ENCODE results near the gene NOXA1.

NOXA1 gene

DNA sequence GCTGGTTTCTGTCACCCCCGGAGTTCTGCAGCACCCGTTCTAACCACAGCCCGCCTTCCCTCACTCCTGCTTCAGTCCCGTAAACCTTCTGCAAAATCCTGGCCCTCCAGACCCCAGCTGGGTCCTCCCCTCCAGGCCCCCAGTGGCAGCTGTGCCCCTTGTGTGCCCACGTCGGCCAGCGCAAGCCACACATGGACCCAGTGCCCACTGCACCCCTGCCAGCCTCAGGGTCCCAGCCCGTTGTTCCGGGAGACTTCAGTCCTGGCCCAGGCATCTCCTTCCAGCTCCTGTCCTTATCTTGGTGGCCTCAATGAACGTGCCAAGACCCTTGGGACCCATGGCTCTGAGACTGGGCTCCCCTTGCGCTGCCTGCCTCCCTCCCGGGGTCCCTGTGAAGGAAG lies 43.4 kb upstream of the NOXA1 start:
- TF ChIP-seq CTCF (IDR thresholded peaks at IDR 0.05; ENCODE audit: unreplicated experiment in 3 of 3) = no peak
- no peak overlapping the region for H3K27ac Mint-ChIP-seq
- H3K27me3 Mint-ChIP-seq (ENCODE audit: low read depth) = peaks cover 7% of the 10 kb centered on the region

DNA sequence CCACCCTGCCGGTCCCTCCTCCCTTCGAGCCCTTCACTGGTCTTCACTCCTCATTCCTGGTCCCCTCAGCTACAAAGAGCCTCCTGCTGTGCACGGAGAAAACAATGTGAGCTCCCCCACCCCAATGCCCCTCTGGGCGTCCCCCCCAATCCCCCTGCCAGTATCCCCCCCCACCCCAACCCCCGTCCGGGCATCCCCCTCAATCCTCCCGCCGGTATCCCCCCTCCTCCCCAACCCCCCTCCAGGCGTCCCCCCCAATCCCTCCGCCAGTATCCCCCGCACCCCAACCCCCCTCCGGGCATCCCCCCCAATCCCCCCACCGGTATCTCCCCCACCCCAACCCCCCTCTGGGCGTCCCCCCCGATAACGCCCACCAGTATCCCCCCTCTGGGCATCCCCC lies 43.0 kb upstream of the NOXA1 start:
- no peak for TF ChIP-seq CTCF (IDR thresholded peaks at IDR 0.05; ENCODE audit: unreplicated experiment in 3 of 3)
- Mint-ChIP-seq H3K9me3 (peaks cover 9% of the 10 kb centered on the region), H3K36me3 (ENCODE audit: low read depth) (peaks cover 19% of the 10 kb centered on the region), H3K4me3 (no peak overlapping the region), H3K27ac (no peak overlapping the region), H3K4me1 (peaks cover 6% of the 10 kb centered on the region), H3K27me3 (ENCODE audit: low read depth) (peaks cover 7% of the 10 kb centered on the region)

More for the DNA sequence above, 43.4 kb upstream of the NOXA1 start:
- peaks cover 9% of the 10 kb centered on the region for H3K9me3 Mint-ChIP-seq
- peaks cover 19% of the 10 kb centered on the region for H3K36me3 Mint-ChIP-seq (ENCODE audit: low read depth)
- peaks cover 6% of the 10 kb centered on the region for H3K4me1 Mint-ChIP-seq
- H3K4me3 Mint-ChIP-seq = no peak overlapping the region

- Mint-ChIP-seq H3K27me3 (ENCODE audit: low read depth) (peaks cover 7% of the 10 kb centered on the region), H3K27ac (no peak overlapping the region), H3K4me1 (peaks cover 6% of the 10 kb centered on the region), H3K4me3 (no peak overlapping the region), H3K9me3 (peaks cover 8% of the 10 kb centered on the region), H3K36me3 (ENCODE audit: low read depth) (peaks cover 18% of the 10 kb centered on the region)
- TF ChIP-seq CTCF (IDR thresholded peaks at IDR 0.05; ENCODE audit: unreplicated experiment in 3 of 3) = no peak
These were observed 42.6 kb upstream of the NOXA1 start for GRCh38 chr9:137380606-137381005.

GRCh38 chr9:137381501-137382443 lies 41.4 kb upstream of the NOXA1 start:
- H3K36me3 Mint-ChIP-seq (ENCODE audit: low read depth) = peaks cover 11% of the 10 kb centered on the region

DNA sequence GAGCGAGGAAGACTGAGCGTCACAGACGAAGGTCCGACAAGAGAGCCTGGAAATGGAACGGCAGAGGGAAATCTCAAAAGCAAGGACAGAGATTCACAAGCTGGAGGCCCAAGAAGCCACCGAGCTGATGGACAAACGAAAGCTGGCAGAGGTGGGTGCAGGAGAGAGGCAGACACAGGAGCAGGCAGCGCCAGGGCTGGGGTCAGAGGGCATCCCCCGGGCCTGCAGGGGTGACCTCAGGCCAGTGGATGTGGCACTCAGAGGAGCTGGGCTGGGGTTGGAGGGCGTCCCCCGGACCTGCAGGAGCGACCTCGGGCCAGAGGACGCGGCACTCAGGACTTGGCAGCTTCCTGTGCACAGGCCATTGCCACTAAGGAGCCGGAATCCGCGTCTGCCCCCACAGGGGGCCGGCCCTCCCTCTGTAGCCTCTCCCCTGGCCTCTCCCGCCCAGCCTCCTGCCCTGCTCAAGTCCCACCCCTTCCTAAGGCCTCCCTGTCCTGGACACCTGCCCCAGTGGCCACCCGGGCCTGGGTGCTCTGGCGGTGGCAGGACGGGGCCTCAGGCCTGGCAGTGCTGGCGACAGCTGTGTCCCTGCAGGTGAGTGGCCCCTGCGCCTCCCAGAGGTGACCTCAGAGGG lies 40.6 kb upstream of the NOXA1 start:
- Mint-ChIP-seq H3K4me1 (peaks cover 6% of the 10 kb centered on the region), H3K4me3 (no peak overlapping the region), H3K36me3 (ENCODE audit: low read depth) (peaks cover 7% of the 10 kb centered on the region), H3K27me3 (ENCODE audit: low read depth) (peaks cover 7% of the 10 kb centered on the region), H3K9me3 (peaks cover 5% of the 10 kb centered on the region), H3K27ac (peak overlapping the region in 1 of 3 experiments; percentile 57)
- no peak for TF ChIP-seq CTCF (IDR thresholded peaks at IDR 0.05; ENCODE audit: unreplicated experiment in 3 of 3)

More at GRCh38 chr9:137381501-137382443, 41.4 kb upstream of the NOXA1 start:
- no peak overlapping the region for H3K4me3 Mint-ChIP-seq
- H3K27me3 Mint-ChIP-seq (ENCODE audit: low read depth) = peaks cover 7% of the 10 kb centered on the region
- peaks cover 5% of the 10 kb centered on the region for H3K9me3 Mint-ChIP-seq
- TF ChIP-seq CTCF (IDR thresholded peaks at IDR 0.05; ENCODE audit: unreplicated experiment in 3 of 3) = no peak
- peaks cover 6% of the 10 kb centered on the region for H3K4me1 Mint-ChIP-seq
- H3K27ac Mint-ChIP-seq = peak overlapping the region in 1 of 3 experiments; percentile 57
